B cell (primary cell): ENCODE results near the gene ZDHHC18. TPM values are rescaled to one million over a fixed set of nuclear protein-coding genes. Genes with fewer than 3 reads are reported as not detected.
A peak's percentile ranks its signal among the peaks of the same experiment; 100 is the strongest.
"Not testable (repeated sequence)": the region's sequence is repeated elsewhere in the genome, so short reads cannot be mapped to it uniquely, and the experiment has no call there.

ENCODE experiments used
- ATAC-seq: fragments of 200-7000 bp; cut with Tn5 transposase; one replicate; pipeline ENCODE4 v1.10.0; 2021; ENCODE audit warnings: low read depth, mild to moderate bottlenecking, moderate number of reproducible peaks, moderate library complexity
- CTCF ChIA-PET: fragments of 350-600 bp; sonication (Branson Sonifier 250); formaldehyde crosslinking; loops from one replicate; lab custom pipeline; 2021; ENCODE audit warnings: antibody characterized with exemption, inconsistent platforms; lab: Charles Lee
- POLR2A ChIA-PET: fragments of 350-600 bp; sonication (Branson Sonifier 250); formaldehyde crosslinking; loops from one replicate; lab custom pipeline; 2021; ENCODE audit warnings: antibody characterized with exemption; lab: Charles Lee
- DNase-seq: peaks from one replicate; pipeline ENCODE4 v3.0.0; 2013
- H2AFZ ChIP-seq: 2 replicates; pipeline ENCODE4 v1.6.1; 2012; ENCODE audit warnings: mild to moderate bottlenecking, low read depth, low read length; ENCODE audit not compliant: insufficient read depth, poor library complexity, severe bottlenecking
- H3K27ac ChIP-seq, 2 donors: 1 replicate in 1 of 2; 2 replicates in 1 of 2; pipeline ENCODE4 v1.5.1; 2012 to 2013; ENCODE audit warnings: low read length in 2 of 2, mild to moderate bottlenecking in 2 of 2, moderate library complexity in 1 of 2
- H3K27me3 ChIP-seq, 4 experiments: fragments of 200-600 bp in 1 of 4; sonication (generic) in 1 of 4; replicated peaks in 1 of 4; 1 replicate in 2 of 4; 2 replicates in 2 of 4; pipeline versions ENCODE4 v1.6.1 to v1.7.0; 2013 to 2016; ENCODE audit warnings: low read length in 3 of 4, mild to moderate bottlenecking in 2 of 4, mixed read lengths in 1 of 4, moderate library complexity in 1 of 4; ENCODE audit not compliant: insufficient read depth in 4 of 4, control insufficient read depth in 3 of 4; ENCODE audit errors: control extremely low read depth in 1 of 4
- H3K36me3 ChIP-seq, 2 experiments: replicated peaks in 1 of 2; 1 replicate in 1 of 2; 2 replicates in 1 of 2; pipeline versions ENCODE4 v1.6.1 to v1.7.1; 2013; ENCODE audit warnings: low read length in 1 of 2; ENCODE audit not compliant: insufficient read depth in 2 of 2, control insufficient read depth in 1 of 2; ENCODE audit errors: control extremely low read depth in 1 of 2, extremely low read depth in 1 of 2
- H3K4me1 ChIP-seq, 2 donors: fragments of 200-600 bp in 1 of 2; sonication (generic) in 1 of 2; 1 replicate in 1 of 2; 2 replicates in 1 of 2; pipeline versions ENCODE4 v1.5.1 to v1.6.1; 2013 to 2017; ENCODE audit warnings: low read length in 2 of 2; ENCODE audit not compliant: control insufficient read depth in 2 of 2, insufficient read depth in 2 of 2
- H3K4me2 ChIP-seq: replicated peaks from 2 replicates; pipeline ENCODE3; 2012; ENCODE audit warnings: mild to moderate bottlenecking, low read depth, low read length; ENCODE audit not compliant: poor library complexity, severe bottlenecking
- H3K4me3 ChIP-seq, 5 experiments: fragments of 200-600 bp in 1 of 5; sonication (generic) in 1 of 5; 1 replicate in 3 of 5; 2 replicates in 2 of 5; pipeline versions ENCODE4 v1.5.1 to v1.7.0; 2011 to 2016; ENCODE audit warnings: low read length in 4 of 5, mild to moderate bottlenecking in 4 of 5, low read depth in 2 of 5, control low read depth in 1 of 5, moderate library complexity in 1 of 5; ENCODE audit not compliant: insufficient read depth in 1 of 5; ENCODE audit errors: control extremely low read depth in 1 of 5, extremely low read depth in 1 of 5
- H3K79me2 ChIP-seq: fragments of 200-600 bp; sonication (generic); one replicate; pipeline ENCODE4 v1.6.0; 2016; ENCODE audit warnings: low read length; ENCODE audit not compliant: control insufficient read depth, insufficient read depth
- H3K9ac ChIP-seq: fragments of 200-600 bp; sonication (generic); 2 replicates; pipeline ENCODE4 v1.6.1; 2017; ENCODE audit warnings: mild to moderate bottlenecking, low read length, moderate library complexity
- H3K9me3 ChIP-seq, 3 donors: one replicate each; pipeline versions ENCODE4 v1.6.1 to v1.7.1; 2013; ENCODE audit warnings: low read length in 2 of 3; ENCODE audit not compliant: control insufficient read depth in 2 of 3, insufficient read depth in 1 of 3; ENCODE audit errors: control extremely low read depth in 1 of 3
- H4K20me1 ChIP-seq: 2 replicates; pipeline ENCODE4 v1.6.0; 2012; ENCODE audit warnings: mild to moderate bottlenecking, low read length; ENCODE audit not compliant: insufficient read depth, control insufficient read depth, poor library complexity, severe bottlenecking
- H3K27ac Mint-ChIP-seq: one replicate; pipeline ENCODE4 v1.8.0; 2021; ENCODE audit warnings: mixed read lengths
- H3K27me3 Mint-ChIP-seq: one replicate; pipeline ENCODE4 v1.8.0; 2021; ENCODE audit warnings: mixed read lengths
- H3K4me1 Mint-ChIP-seq: one replicate; pipeline ENCODE4 v1.8.0; 2021; ENCODE audit warnings: mixed read lengths
- H3K4me3 Mint-ChIP-seq: one replicate; pipeline ENCODE4 v1.8.0; 2021; ENCODE audit warnings: mixed read lengths
- H3K9me3 Mint-ChIP-seq: one replicate; pipeline ENCODE4 v1.8.0; 2022; ENCODE audit warnings: mixed read lengths; ENCODE audit not compliant: insufficient read depth
- CTCF ChIP-seq: fragments of 200-600 bp; IDR thresholded peaks from one replicate; pipeline ENCODE4 v1.8.0; 2022; ENCODE audit warnings: antibody characterized with exemption, mild to moderate bottlenecking
- EZH2 ChIP-seq: IDR thresholded peaks from 2 replicates; pipeline ENCODE4 v1.6.1; 2012; ENCODE audit warnings: borderline replicate concordance, low read depth, mild to moderate bottlenecking, moderate library complexity, low read length; ENCODE audit not compliant: insufficient read depth, poor library complexity, severe bottlenecking
- WGBS: methylation state at CpG from one replicate; pipeline ENCODE4 v1.1.5; 2013; ENCODE audit warnings: missing lambda C conversion rate; ENCODE audit not compliant: insufficient coverage; 5-methylcytosine and 5-hydroxymethylcytosine counted together
- intact Hi-C: fragments of 100-400 bp; cut with micrococcal nuclease; formaldehyde crosslinking; loops from one replicate; pipeline ENCODE4 v1.10.0; 2022
- polyA plus RNA-seq: library from polyadenylated mRNA; depleted of rRNA; stranded (reverse); fragments of >200 nt; gene quantifications from 2 replicates; pipeline ENCODE4 v1.2.3, GENCODE V29; 2012
- total RNA-seq, 2 donors: library from RNA; stranded (reverse); fragments of 120-200 nt in 1 of 2; gene quantifications; 1 replicate in 1 of 2; 2 replicates in 1 of 2; pipeline versions ENCODE4 v1.2.3 to v1.2.4, GENCODE V29; 2013 to 2022

The ZDHHC18 gene
- total and polyA plus RNA-seq, 2 donors (not counting 1 experiment from before 2014, with no cell fraction given) = 25.8 to 30.8 TPM

GRCh38 chr1:26833432-26834405, 7.2 kb downstream of the ZDHHC18 start:
- Mint-ChIP-seq H3K9me3 (no peaks in the 10 kb centered on the region), H3K27ac (peak overlapping the region; percentile 92), H3K4me1 (peaks cover 56% of the 10 kb centered on the region), H3K27me3 (no peaks in the 10 kb centered on the region), H3K4me3 (peak overlapping the region; percentile 78)
- Histone ChIP-seq H3K4me2 (peak overlapping the region; percentile 81), H3K27me3 (no peaks in the 10 kb centered on the region), H3K9me3 (no peaks in the 10 kb centered on the region), H3K4me1 (peaks cover 30 to 48% of the 10 kb centered on the region in 2 donors), H3K79me2 (peaks cover 16% of the 10 kb centered on the region), H3K36me3 (peaks cover 1 to 26% of the 10 kb centered on the region in 2 experiments), H3K27ac (peak overlapping the region; percentile 83 to 98), H3K4me3 (peak overlapping the region in 4 of 5 experiments; percentile 3 to 54 (median 30)), H3K9ac (peak overlapping the region; percentile 60), H2AFZ (peak overlapping the region; percentile 43), H4K20me1 (no peaks in the 10 kb centered on the region)
- WGBS = 33% methylated on average over 21 of the region's 23 CpGs
- DNase-seq (peak; percentile 95), ATAC-seq (peak; percentile 96)
- CTCF ChIA-PET = interaction anchor here (0.6 to 10.2 kb wide), 20 partner anchors 11 to 333 kb away, joined by 3 to 153 read pairs (median 4); partner anchors contain the start of genes PIGV and ZDHHC18
- POLR2A ChIA-PET = interaction anchor here (0.6 to 2.7 kb wide), 6 partner anchors 11 to 57 kb away, joined by 3 to 14 read pairs (median 4); partner anchors contain the start of gene GPN2
- no peak for TF ChIP-seq EZH2
- peak; percentile 58 for TF ChIP-seq CTCF
- intact Hi-C loops = loop anchor here (1.0 to 2.0 kb wide), 4 partner anchors 13 to 44 kb away; no protein-coding TSS in a partner anchor

- H2AFZ ChIP-seq, POLR2A ChIA-PET, H3K4me3 Mint-ChIP-seq, H3K9me3 ChIP-seq, H3K27me3 ChIP-seq, intact Hi-C loops, H4K20me1 ChIP-seq, H3K9me3 Mint-ChIP-seq, DNase-seq, H3K9ac ChIP-seq, H3K4me2 ChIP-seq, H3K4me3 ChIP-seq, ATAC-seq, H3K27ac ChIP-seq, H3K27me3 Mint-ChIP-seq: not testable (repeated sequence)
- WGBS = 100% methylated on average over 5 of the region's 5 CpGs
- peaks cover 29 to 35% of the 10 kb centered on the region in 2 donors for H3K4me1 ChIP-seq
- H3K27ac Mint-ChIP-seq = peak overlapping the region; percentile 56
- H3K4me1 Mint-ChIP-seq = peaks cover 37% of the 10 kb centered on the region
- CTCF ChIA-PET = interaction anchor here (1.0 to 10.2 kb wide), 5 partner anchors 15 to 48 kb away, joined by 3 to 153 read pairs (median 10); partner anchors contain the start of gene ZDHHC18
- H3K36me3 ChIP-seq = peaks cover 7 to 31% of the 10 kb centered on the region in 2 experiments
- peaks cover 16% of the 10 kb centered on the region for H3K79me2 ChIP-seq
Measured at GRCh38 chr1:26837665-26838064, 11.2 kb downstream of the ZDHHC18 start.
